Measurements from ENCODE around the gene PPFIBP2.

PPFIBP2 gene

GRCh38 chr11:7547687-7548086 is 33.9 kb downstream of the PPFIBP2 start:
- H3K4me1 ChIP-seq (ENCODE audit: control insufficient read depth, insufficient read depth, low read length): peaks cover 6% of the 10 kb centered on the region
- no peaks in the 10 kb centered on the region for H3K9me3 ChIP-seq (ENCODE audit: control insufficient read depth, insufficient read depth, low read length)
- H3K27me3 ChIP-seq (ENCODE audit: control insufficient read depth, insufficient read depth, low read length): no peaks in the 10 kb centered on the region
- no peak for DNase-seq (ENCODE audit: low read depth, low spot score)
- no peak overlapping the region for H3K27ac ChIP-seq (ENCODE audit: low read length)
- no CpG with 5 or more reads among the region's 4 CpGs for WGBS (ENCODE audit: insufficient coverage, insufficient read length)
- H3K36me3 ChIP-seq (ENCODE audit: control insufficient read depth, insufficient read depth, low read length): no peaks in the 10 kb centered on the region
- no peak overlapping the region for H3K4me3 ChIP-seq (ENCODE audit: low read length)

GRCh38 chr11:7548659-7549274 is 35.0 kb downstream of the PPFIBP2 start:
- peak; percentile 63 for DNase-seq (ENCODE audit: low read depth, low spot score)
- Histone ChIP-seq H3K36me3 (ENCODE audit: control insufficient read depth, insufficient read depth, low read length) (no peaks in the 10 kb centered on the region), H3K27ac (ENCODE audit: low read length) (no peak overlapping the region), H3K4me1 (ENCODE audit: control insufficient read depth, insufficient read depth, low read length) (peaks cover 6% of the 10 kb centered on the region), H3K27me3 (ENCODE audit: control insufficient read depth, insufficient read depth, low read length) (no peaks in the 10 kb centered on the region), H3K9me3 (ENCODE audit: control insufficient read depth, insufficient read depth, low read length) (no peaks in the 10 kb centered on the region), H3K4me3 (ENCODE audit: low read length) (no peak overlapping the region)
- WGBS (ENCODE audit: insufficient coverage, insufficient read length): no CpG with 5 or more reads among the region's 7 CpGs

GRCh38 chr11:7549681-7550080 is 35.9 kb downstream of the PPFIBP2 start:
- Histone ChIP-seq H3K36me3 (ENCODE audit: control insufficient read depth, insufficient read depth, low read length) (no peaks in the 10 kb centered on the region), H3K4me1 (ENCODE audit: control insufficient read depth, insufficient read depth, low read length) (peaks cover 6% of the 10 kb centered on the region), H3K27me3 (ENCODE audit: control insufficient read depth, insufficient read depth, low read length) (no peaks in the 10 kb centered on the region), H3K27ac (ENCODE audit: low read length) (no peak overlapping the region), H3K4me3 (ENCODE audit: low read length) (no peak overlapping the region), H3K9me3 (ENCODE audit: control insufficient read depth, insufficient read depth, low read length) (no peaks in the 10 kb centered on the region)
- no CpG with 5 or more reads among the region's 4 CpGs for WGBS (ENCODE audit: insufficient coverage, insufficient read length)
- DNase-seq (ENCODE audit: low read depth, low spot score): no peak

GRCh38 chr11:7551571-7551970 is 37.8 kb downstream of the PPFIBP2 start:
- H3K9me3 ChIP-seq (ENCODE audit: control insufficient read depth, insufficient read depth, low read length): no peaks in the 10 kb centered on the region
- peaks cover 2% of the 10 kb centered on the region; the same call in 1 of the 2 replicates for H3K4me1 ChIP-seq (ENCODE audit: control insufficient read depth, insufficient read depth, low read length)
- no CpG with 5 or more reads among the region's 1 CpG for WGBS (ENCODE audit: insufficient coverage, insufficient read length)
- no peak for DNase-seq (ENCODE audit: low read depth, low spot score)
- no peak overlapping the region for H3K27ac ChIP-seq (ENCODE audit: low read length)
- H3K27me3 ChIP-seq (ENCODE audit: control insufficient read depth, insufficient read depth, low read length): no peaks in the 10 kb centered on the region
- H3K4me3 ChIP-seq (ENCODE audit: low read length): no peak overlapping the region
- no peaks in the 10 kb centered on the region for H3K36me3 ChIP-seq (ENCODE audit: control insufficient read depth, insufficient read depth, low read length)

- Histone ChIP-seq H3K27me3 (ENCODE audit: control insufficient read depth, insufficient read depth, low read length) (no peaks in the 10 kb centered on the region), H3K4me3 (ENCODE audit: low read length) (no peak overlapping the region), H3K9me3 (ENCODE audit: control insufficient read depth, insufficient read depth, low read length) (no peaks in the 10 kb centered on the region), H3K4me1 (ENCODE audit: control insufficient read depth, insufficient read depth, low read length) (peaks cover 2% of the 10 kb centered on the region; the same call in 1 of the 2 replicates), H3K27ac (ENCODE audit: low read length) (no peak overlapping the region), H3K36me3 (ENCODE audit: control insufficient read depth, insufficient read depth, low read length) (no peaks in the 10 kb centered on the region)
- whole genome bisulfite sequencing (ENCODE audit: insufficient coverage, insufficient read length): no CpG with 5 or more reads among the region's 4 CpGs
- no peak for DNase-seq (ENCODE audit: low read depth, low spot score)
These were observed 38.9 kb downstream of the PPFIBP2 start for GRCh38 chr11:7552666-7553065.

- no peak overlapping the region for H3K27ac ChIP-seq (ENCODE audit: low read length)
- DNase-seq (ENCODE audit: low read depth, low spot score): no peak
- no peaks in the 10 kb centered on the region for H3K9me3 ChIP-seq (ENCODE audit: control insufficient read depth, insufficient read depth, low read length)
- no peaks in the 10 kb centered on the region for H3K27me3 ChIP-seq (ENCODE audit: control insufficient read depth, insufficient read depth, low read length)
- peaks cover 1% of the 10 kb centered on the region; the same call in 1 of the 2 replicates for H3K4me1 ChIP-seq (ENCODE audit: control insufficient read depth, insufficient read depth, low read length)
- WGBS (ENCODE audit: insufficient coverage, insufficient read length): no CpG with 5 or more reads among the region's 7 CpGs
- no peak overlapping the region for H3K4me3 ChIP-seq (ENCODE audit: low read length)
- no peaks in the 10 kb centered on the region for H3K36me3 ChIP-seq (ENCODE audit: control insufficient read depth, insufficient read depth, low read length)
These were observed 41.4 kb downstream of the PPFIBP2 start for GRCh38 chr11:7555052-7555699.

- DNase-seq (ENCODE audit: low read depth, low spot score): no peak
- no peaks in the 10 kb centered on the region for H3K27me3 ChIP-seq (ENCODE audit: control insufficient read depth, insufficient read depth, low read length)
- peaks cover 1% of the 10 kb centered on the region; the same call in 1 of the 2 replicates for H3K4me1 ChIP-seq (ENCODE audit: control insufficient read depth, insufficient read depth, low read length)
- H3K36me3 ChIP-seq (ENCODE audit: control insufficient read depth, insufficient read depth, low read length): no peaks in the 10 kb centered on the region
- H3K9me3 ChIP-seq (ENCODE audit: control insufficient read depth, insufficient read depth, low read length): no peaks in the 10 kb centered on the region
- no peak overlapping the region for H3K4me3 ChIP-seq (ENCODE audit: low read length)
- no peak overlapping the region for H3K27ac ChIP-seq (ENCODE audit: low read length)
These were observed 44.2 kb downstream of the PPFIBP2 start for GRCh38 chr11:7558046-7558445.

- no peaks in the 10 kb centered on the region for H3K9me3 ChIP-seq (ENCODE audit: control insufficient read depth, insufficient read depth, low read length)
- H3K36me3 ChIP-seq (ENCODE audit: control insufficient read depth, insufficient read depth, low read length): no peaks in the 10 kb centered on the region
- WGBS (ENCODE audit: insufficient coverage, insufficient read length): no CpG with 5 or more reads among the region's 4 CpGs
- H3K27me3 ChIP-seq (ENCODE audit: control insufficient read depth, insufficient read depth, low read length): no peaks in the 10 kb centered on the region
- H3K4me1 ChIP-seq (ENCODE audit: control insufficient read depth, insufficient read depth, low read length): peaks cover 1% of the 10 kb centered on the region; the same call in 1 of the 2 replicates
- H3K27ac ChIP-seq (ENCODE audit: low read length): no peak overlapping the region
- no peak overlapping the region for H3K4me3 ChIP-seq (ENCODE audit: low read length)
- DNase-seq (ENCODE audit: low read depth, low spot score): no peak
These were observed 45.8 kb downstream of the PPFIBP2 start for GRCh38 chr11:7559398-7560283.

- no peak overlapping the region for H3K4me3 ChIP-seq (ENCODE audit: low read length)
- peaks cover 1% of the 10 kb centered on the region; the same call in 1 of the 2 replicates for H3K4me1 ChIP-seq (ENCODE audit: control insufficient read depth, insufficient read depth, low read length)
- no CpG with 5 or more reads among the region's 2 CpGs for WGBS (ENCODE audit: insufficient coverage, insufficient read length)
- no peak for DNase-seq (ENCODE audit: low read depth, low spot score)
- no peaks in the 10 kb centered on the region for H3K9me3 ChIP-seq (ENCODE audit: control insufficient read depth, insufficient read depth, low read length)
- no peak overlapping the region for H3K27ac ChIP-seq (ENCODE audit: low read length)
- no peaks in the 10 kb centered on the region for H3K27me3 ChIP-seq (ENCODE audit: control insufficient read depth, insufficient read depth, low read length)
- no peaks in the 10 kb centered on the region for H3K36me3 ChIP-seq (ENCODE audit: control insufficient read depth, insufficient read depth, low read length)
These were observed 47.8 kb downstream of the PPFIBP2 start for GRCh38 chr11:7561562-7561961.

GRCh38 chr11:7563281-7563680 is 49.5 kb downstream of the PPFIBP2 start:
- no peaks in the 10 kb centered on the region for H3K36me3 ChIP-seq (ENCODE audit: control insufficient read depth, insufficient read depth, low read length)
- H3K27ac ChIP-seq (ENCODE audit: low read length): no peak overlapping the region
- H3K27me3 ChIP-seq (ENCODE audit: control insufficient read depth, insufficient read depth, low read length): no peaks in the 10 kb centered on the region
- WGBS (ENCODE audit: insufficient coverage, insufficient read length): no CpG with 5 or more reads among the region's 2 CpGs
- no peak overlapping the region for H3K4me3 ChIP-seq (ENCODE audit: low read length)
- no peak for DNase-seq (ENCODE audit: low read depth, low spot score)
- H3K9me3 ChIP-seq (ENCODE audit: control insufficient read depth, insufficient read depth, low read length): no peaks in the 10 kb centered on the region
- H3K4me1 ChIP-seq (ENCODE audit: control insufficient read depth, insufficient read depth, low read length): peaks cover 1% of the 10 kb centered on the region; the same call in 1 of the 2 replicates
